ENCODE data around the gene NKG7.

GRCh38 chr19:51382004-51382403, 9.6 kb upstream of the NKG7 start:
- TF ChIP-seq CTCF (IDR thresholded peaks at IDR 0.05) = no peak
- no peak for TF ChIP-seq POLR2AphosphoS5 (IDR thresholded peaks at IDR 0.05)
- TF ChIP-seq POLR2A (IDR thresholded peaks at IDR 0.05) = no peak

Measured in breast epithelium (tissue), 3 donors.